HG03103 (cell line): Measurements from ENCODE around the gene UCKL1.

Source experiments
- ATAC-seq: cut with Tn5 transposase; IDR thresholded peaks from one replicate; pipeline ENCODE4 v1.9.1; 2021; ENCODE audit warnings: low read depth; ENCODE audit not compliant: unreplicated experiment

UCKL1 gene

GRCh38 chr20:63894358-63895201, 61.6 kb downstream of the UCKL1 start, which contains the start of gene DNAJC5:
Gene DNAJC5 (plus strand): TSS chr20:63895126. CDS start chr20:63928346, 33,220 bp downstream.
- ATAC-seq, result peak; percentile 75

- no peak for ATAC-seq
These were observed 62.2 kb downstream of the UCKL1 start for GRCh38 chr20:63893999-63894357.

- ATAC-seq, result no peak
These were observed 63.8 kb downstream of the UCKL1 start for GRCh38 chr20:63892402-63892801.

- ATAC-seq, result no peak
These were observed 64.9 kb downstream of the UCKL1 start for GRCh38 chr20:63891061-63892002.

- no peak for ATAC-seq
These were observed 65.6 kb downstream of the UCKL1 start for GRCh38 chr20:63890616-63891015.

- ATAC-seq, result no peak
These were observed 66.0 kb downstream of the UCKL1 start for GRCh38 chr20:63890201-63890576.
